Ramos (cell line): Measurements from ENCODE around the gene MAPRE2.
"Not testable (repeated sequence)": the region's sequence is repeated elsewhere in the genome, so short reads cannot be mapped to it uniquely, and the experiment has no call there.

Experiments
- in situ Hi-C: fragments of 300-500 bp; cut with MboI; formaldehyde crosslinking; loops from one replicate; pipeline ENCODE4 v1.14.3; 2022; ENCODE audit warnings: low sequenced_read_pairs; ENCODE audit not compliant: unreplicated experiment

Gene MAPRE2

GRCh38 chr18:35085450-35086380 is 44.5 kb downstream of the MAPRE2 start:
- in situ Hi-C loops = no loop called here

- in situ Hi-C loops = no loop called here
Measured at GRCh38 chr18:35086704-35087103, 45.5 kb downstream of the MAPRE2 start.

- in situ Hi-C loops = no loop called here
Measured at GRCh38 chr18:35087726-35088125, 46.5 kb downstream of the MAPRE2 start.

GRCh38 chr18:35088921-35089320 is 47.7 kb downstream of the MAPRE2 start:
- in situ Hi-C loops = no loop called here

- in situ Hi-C loops = no loop called here
Measured at GRCh38 chr18:35089382-35089781, 48.2 kb downstream of the MAPRE2 start.

GRCh38 chr18:35089891-35090550 is 48.8 kb downstream of the MAPRE2 start:
- in situ Hi-C loops = no loop called here

- in situ Hi-C loops = no loop called here
Measured at GRCh38 chr18:35091841-35092240, 50.6 kb downstream of the MAPRE2 start.

GRCh38 chr18:35095983-35096676 is 54.9 kb downstream of the MAPRE2 start:
- in situ Hi-C loops = no loop called here

- in situ Hi-C loops = no loop called here
Measured at GRCh38 chr18:35096677-35097011, 55.4 kb downstream of the MAPRE2 start.

- in situ Hi-C loops = no loop called here
Measured at GRCh38 chr18:35097195-35097594, 56.0 kb downstream of the MAPRE2 start.

- in situ Hi-C loops = no loop called here
Measured at GRCh38 chr18:35097763-35098162, 56.5 kb downstream of the MAPRE2 start.

GRCh38 chr18:35099911-35100310 is 58.7 kb downstream of the MAPRE2 start:
- in situ Hi-C loops = no loop called here

- in situ Hi-C loops = no loop called here
Measured at GRCh38 chr18:35104391-35105051, 63.3 kb downstream of the MAPRE2 start.

- in situ Hi-C loops = no loop called here
Measured at GRCh38 chr18:35106013-35106844, 65.0 kb downstream of the MAPRE2 start.

GRCh38 chr18:35106845-35107148 is 65.6 kb downstream of the MAPRE2 start:
- in situ Hi-C loops = no loop called here

- in situ Hi-C loops = no loop called here
Measured at GRCh38 chr18:35107216-35107615, 66.0 kb downstream of the MAPRE2 start.

GRCh38 chr18:35108088-35108487 is 66.9 kb downstream of the MAPRE2 start:
- in situ Hi-C loops = not testable (repeated sequence)

- in situ Hi-C loops = no loop called here
Measured at GRCh38 chr18:35110059-35110458, 68.8 kb downstream of the MAPRE2 start.

- in situ Hi-C loops = no loop called here
Measured at GRCh38 chr18:35110554-35111485, 69.6 kb downstream of the MAPRE2 start.
